C1 segment of cervical spinal cord (tissue), 14 donors: ENCODE measurements around the gene ATG101.

Experiments
- DNase-seq, 14 donors: peaks; one replicate each; lab custom pipeline; 2025; lab: John Stamatoyannopoulos, UW

The ATG101 gene

GRCh38 chr12:52057638-52058576 is 11.9 kb upstream of the ATG101 start:
- DNase-seq: no peak

GRCh38 chr12:52058631-52059361 is 11.0 kb upstream of the ATG101 start:
- DNase-seq: peak in 4 of 14 donors; percentile 24 to 40 (median 26)

- no peak for DNase-seq
Measured at GRCh38 chr12:52059582-52060497, 9.9 kb upstream of the ATG101 start.

GRCh38 chr12:52060498-52061177 is 9.1 kb upstream of the ATG101 start:
- no peak for DNase-seq

- peak in 13 of 14 donors; percentile 20 to 91 (median 82) for DNase-seq
Measured at GRCh38 chr12:52061470-52062166, 8.2 kb upstream of the ATG101 start.

- peak in 2 of 14 donors; percentile 66 to 83 for DNase-seq
Measured at GRCh38 chr12:52062167-52063081, 7.4 kb upstream of the ATG101 start.

GRCh38 chr12:52063082-52063924 is 6.5 kb upstream of the ATG101 start:
- peak in 4 of 14 donors; percentile 19 to 40 (median 24) for DNase-seq

GRCh38 chr12:52063981-52064649 is 5.7 kb upstream of the ATG101 start:
- DNase-seq: peak in 2 of 14 donors; percentile 11 to 58

- DNase-seq: no peak
Measured at GRCh38 chr12:52066346-52067080, 3.3 kb upstream of the ATG101 start.

GRCh38 chr12:52067081-52067374 is 2.8 kb upstream of the ATG101 start:
- DNase-seq: no peak

- DNase-seq: no peak
Measured at GRCh38 chr12:52070185-52070925, 577 bp downstream of the ATG101 start.

- no peak for DNase-seq
Measured at GRCh38 chr12:52073531-52074381, 4.0 kb downstream of the ATG101 start.

GRCh38 chr12:52074971-52075724 is 5.4 kb downstream of the ATG101 start:
- DNase-seq: no peak

- DNase-seq: no peak
Measured at GRCh38 chr12:52076811-52077210, 7.0 kb downstream of the ATG101 start.

GRCh38 chr12:52078276-52078675 is 8.5 kb downstream of the ATG101 start:
- DNase-seq: no peak
